WTC11 (cell line): ENCODE measurements around the gene CNTNAP2. TPM values are rescaled to one million over a fixed set of nuclear protein-coding genes. Genes with fewer than 3 reads are reported as not detected.
"Not testable (repeated sequence)": the region's sequence is repeated elsewhere in the genome, so short reads cannot be mapped to it uniquely, and the experiment has no call there.

Experiments
- ATAC-seq: fragments of 200-7000 bp; cut with Tn5 transposase; 2 replicates; pipeline ENCODE4 v1.10.0; 2021; ENCODE audit warnings: mild to moderate bottlenecking, moderate library complexity
- CTCF ChIA-PET: fragments of 300-600 bp; sonication (Branson Sonifier 250); formaldehyde crosslinking; loops from one replicate; lab custom pipeline; 2021; ENCODE audit warnings: antibody characterized with exemption; lab: Charles Lee
- POLR2A ChIA-PET: fragments of 350-600 bp; sonication (Branson Sonifier 250); formaldehyde crosslinking; loops from one replicate; lab custom pipeline; 2021; ENCODE audit warnings: antibody characterized with exemption; lab: Charles Lee
- DNase-seq: peaks from one replicate; pipeline ENCODE4 v3.0.0; 2021; ENCODE audit warnings: low spot score
- H3K27ac Mint-ChIP-seq: 2 replicates; pipeline ENCODE4 v1.8.0; 2021; ENCODE audit warnings: mixed read lengths
- H3K27me3 Mint-ChIP-seq: 2 replicates; pipeline ENCODE4 v1.8.0; 2021; ENCODE audit warnings: low read depth, mild to moderate bottlenecking, moderate library complexity, mixed read lengths
- H3K36me3 Mint-ChIP-seq: 2 replicates; pipeline ENCODE4 v1.8.0; 2021; ENCODE audit warnings: mixed read lengths
- H3K4me1 Mint-ChIP-seq: 2 replicates; pipeline ENCODE4 v1.8.0; 2022; ENCODE audit warnings: mixed read lengths
- H3K4me3 Mint-ChIP-seq: 2 replicates; pipeline ENCODE4 v1.8.0; 2021; ENCODE audit warnings: mild to moderate bottlenecking, moderate library complexity, mixed read lengths
- H3K9me3 Mint-ChIP-seq: 2 replicates; pipeline ENCODE4 v1.8.0; 2021; ENCODE audit warnings: mixed read lengths
- ATF1 ChIP-seq: sonication (generic); formaldehyde crosslinking; IDR thresholded peaks from 2 replicates; pipeline ENCODE4 v1.8.1; 2023; ENCODE audit warnings: mild to moderate bottlenecking, moderate library complexity, missing genetic modification reagents
- ATF3 ChIP-seq: sonication (generic); formaldehyde crosslinking; conservative IDR thresholded peaks from 2 replicates; pipeline ENCODE4 v1.8.1; 2022; ENCODE audit warnings: mild to moderate bottlenecking, missing genetic modification reagents
- CREM ChIP-seq: sonication (generic); formaldehyde crosslinking; IDR thresholded peaks from 2 replicates; pipeline ENCODE4 v1.8.1; 2022; ENCODE audit warnings: mild to moderate bottlenecking, missing genetic modification reagents, moderate library complexity
- E2F5 ChIP-seq: sonication (generic); formaldehyde crosslinking; IDR thresholded peaks from 2 replicates; pipeline ENCODE4 v1.8.1; 2022; ENCODE audit warnings: mild to moderate bottlenecking, moderate library complexity, missing genetic modification reagents
- ESRRA ChIP-seq: sonication (generic); formaldehyde crosslinking; IDR thresholded peaks from 2 replicates; pipeline ENCODE4 v1.8.1; 2022; ENCODE audit warnings: mild to moderate bottlenecking, missing genetic modification reagents, borderline replicate concordance
- ETV6 ChIP-seq: sonication (generic); formaldehyde crosslinking; IDR thresholded peaks from 2 replicates; pipeline ENCODE4 v1.8.1; 2022; ENCODE audit warnings: mild to moderate bottlenecking, missing genetic modification reagents
- FOXK1 ChIP-seq: sonication (generic); formaldehyde crosslinking; IDR thresholded peaks from 2 replicates; pipeline ENCODE4 v1.8.0; 2022; ENCODE audit warnings: mild to moderate bottlenecking, moderate library complexity, missing genetic modification reagents
- GABPB1 ChIP-seq: sonication (generic); formaldehyde crosslinking; IDR thresholded peaks from 2 replicates; pipeline ENCODE4 v1.8.1; 2023; ENCODE audit warnings: mild to moderate bottlenecking, missing genetic modification reagents
- JUN ChIP-seq: sonication (generic); formaldehyde crosslinking; IDR thresholded peaks from 2 replicates; pipeline ENCODE4 v1.8.0; 2023; ENCODE audit warnings: mild to moderate bottlenecking, missing genetic modification reagents
- NFATC4 ChIP-seq: fragments of 250-450 bp; sonication (Bioruptor Pico); IDR thresholded peaks from 2 replicates; pipeline ENCODE4 v1.9.0; 2021; ENCODE audit warnings: mild to moderate bottlenecking
- NFYB ChIP-seq: sonication (generic); formaldehyde crosslinking; conservative IDR thresholded peaks from 2 replicates; pipeline ENCODE4 v1.8.0; 2022; ENCODE audit warnings: low read depth, missing genetic modification reagents
- NR3C1 ChIP-seq: sonication (generic); formaldehyde crosslinking; conservative IDR thresholded peaks from 2 replicates; pipeline ENCODE4 v1.8.1; 2023; ENCODE audit warnings: low read depth, mild to moderate bottlenecking, missing genetic modification reagents
- RELA ChIP-seq: sonication (generic); formaldehyde crosslinking; IDR thresholded peaks from 2 replicates; pipeline ENCODE4 v1.8.1; 2022; ENCODE audit warnings: missing genetic modification reagents, mild to moderate bottlenecking, borderline replicate concordance
- SP1 ChIP-seq: sonication (generic); formaldehyde crosslinking; conservative IDR thresholded peaks from 2 replicates; pipeline ENCODE4 v1.8.1; 2022; ENCODE audit warnings: missing genetic modification reagents
- TEAD1 ChIP-seq: sonication (generic); formaldehyde crosslinking; IDR thresholded peaks from 2 replicates; pipeline ENCODE4 v1.8.0; 2022; ENCODE audit warnings: mild to moderate bottlenecking, missing genetic modification reagents
- TEAD4 ChIP-seq: sonication (generic); formaldehyde crosslinking; IDR thresholded peaks from 2 replicates; pipeline ENCODE4 v1.8.0; 2022; ENCODE audit warnings: mild to moderate bottlenecking, missing genetic modification reagents
- ZNF416 ChIP-seq: fragments of 250-450 bp; sonication (Bioruptor Pico); IDR thresholded peaks from 2 replicates; pipeline ENCODE4 v1.9.0; 2021; ENCODE audit warnings: mild to moderate bottlenecking, inconsistent platforms
- total RNA-seq: library from RNA; stranded (reverse); gene quantifications from 3 replicates; pipeline ENCODE4 v1.2.3, GENCODE V29; 2021
- TF ChIP-seq, protein P1 (sequence below): sonication (generic); formaldehyde crosslinking; IDR thresholded peaks from 2 replicates; pipeline ENCODE4 v1.8.0; 2022; ENCODE audit warnings: mild to moderate bottlenecking, missing genetic modification reagents
- TF ChIP-seq, protein P2 (sequence below): sonication (generic); formaldehyde crosslinking; IDR thresholded peaks from 2 replicates; pipeline ENCODE4 v1.8.1; 2023; ENCODE audit warnings: mild to moderate bottlenecking, missing genetic modification reagents, moderate library complexity
- TF ChIP-seq, protein P3 (sequence below): fragments of 250-450 bp; sonication (Bioruptor Pico); IDR thresholded peaks from 2 replicates; pipeline ENCODE4 v1.9.0; 2021; ENCODE audit warnings: moderate library complexity, mild to moderate bottlenecking, inconsistent platforms, borderline replicate concordance
- TF ChIP-seq, protein P4 (sequence below): sonication (generic); formaldehyde crosslinking; IDR thresholded peaks from 2 replicates; pipeline ENCODE4 v1.8.1; 2023; ENCODE audit warnings: mild to moderate bottlenecking, moderate library complexity, missing genetic modification reagents
- TF ChIP-seq, protein P5 (sequence below): sonication (generic); formaldehyde crosslinking; IDR thresholded peaks from 2 replicates; pipeline ENCODE4 v1.8.1; 2023; ENCODE audit warnings: mild to moderate bottlenecking, missing genetic modification reagents, moderate library complexity

CNTNAP2 gene
- total RNA-seq, 1 experiment from 2014 or later = 63.8 TPM

- Mint-ChIP-seq H3K9me3 (peaks cover 28% of the 10 kb centered on the region), H3K4me1 (no peaks in the 10 kb centered on the region), H3K36me3 (peaks cover 23% of the 10 kb centered on the region), H3K4me3 (no peak overlapping the region), H3K27me3 (peaks cover 7% of the 10 kb centered on the region), H3K27ac (no peak overlapping the region)
- DNase-seq = no peak
- ChIA-PET POLR2A (no interaction called here), CTCF (no interaction called here)
- no peak for ATAC-seq
- TF ChIP-seq TEAD4 (CRISPR knock-in tag) (no peak), NR3C1 (no peak)
- TF ChIP-seq, protein P1, sequence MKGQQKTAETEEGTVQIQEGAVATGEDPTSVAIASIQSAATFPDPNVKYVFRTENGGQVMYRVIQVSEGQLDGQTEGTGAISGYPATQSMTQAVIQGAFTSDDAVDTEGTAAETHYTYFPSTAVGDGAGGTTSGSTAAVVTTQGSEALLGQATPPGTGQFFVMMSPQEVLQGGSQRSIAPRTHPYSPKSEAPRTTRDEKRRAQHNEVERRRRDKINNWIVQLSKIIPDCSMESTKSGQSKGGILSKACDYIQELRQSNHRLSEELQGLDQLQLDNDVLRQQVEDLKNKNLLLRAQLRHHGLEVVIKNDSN (CRISPR knock-in tag) = no peak
- TF ChIP-seq, protein P2, sequence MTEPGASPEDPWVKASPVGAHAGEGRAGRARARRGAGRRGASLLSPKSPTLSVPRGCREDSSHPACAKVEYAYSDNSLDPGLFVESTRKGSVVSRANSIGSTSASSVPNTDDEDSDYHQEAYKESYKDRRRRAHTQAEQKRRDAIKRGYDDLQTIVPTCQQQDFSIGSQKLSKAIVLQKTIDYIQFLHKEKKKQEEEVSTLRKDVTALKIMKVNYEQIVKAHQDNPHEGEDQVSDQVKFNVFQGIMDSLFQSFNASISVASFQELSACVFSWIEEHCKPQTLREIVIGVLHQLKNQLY (CRISPR knock-in tag) = no peak
Measured at GRCh38 chr7:148447221-148447849, 2330.7 kb downstream of the CNTNAP2 start.

GRCh38 chr7:148451526-148451925 lies 2334.9 kb downstream of the CNTNAP2 start:
- H3K27ac Mint-ChIP-seq, ATAC-seq, POLR2A ChIA-PET, H3K36me3 Mint-ChIP-seq, H3K4me3 Mint-ChIP-seq, H3K27me3 Mint-ChIP-seq, CTCF ChIA-PET, DNase-seq, H3K4me1 Mint-ChIP-seq: not testable (repeated sequence)
- peaks cover 19% of the 10 kb centered on the region for H3K9me3 Mint-ChIP-seq

GRCh38 chr7:148456351-148456750 lies 2339.8 kb downstream of the CNTNAP2 start:
- no peaks in the 10 kb centered on the region for H3K36me3 Mint-ChIP-seq
- no peaks in the 10 kb centered on the region; the same call in 1 of the 2 replicates for H3K27me3 Mint-ChIP-seq
- H3K4me3 Mint-ChIP-seq = no peak overlapping the region
- CTCF ChIA-PET = interaction anchor here (1.0 kb wide), 2 partner anchors 24 to 191 kb away, joined by 3 read pairs; no protein-coding TSS in a partner anchor
- TF ChIP-seq JUN (CRISPR knock-in tag) (no peak), ETV6 (CRISPR knock-in tag) (no peak), TEAD1 (no peak), ATF1 (CRISPR knock-in tag) (no peak), FOXK1 (no peak), NFYB (CRISPR knock-in tag) (no peak), ATF3 (CRISPR knock-in tag) (no peak), NFATC4 (CRISPR knock-in tag) (no peak), ESRRA (CRISPR knock-in tag) (no peak), ZNF416 (CRISPR knock-in tag) (no peak), E2F5 (CRISPR knock-in tag) (no peak), SP1 (no peak), RELA (CRISPR knock-in tag) (no peak), CREM (CRISPR knock-in tag) (no peak), GABPB1 (CRISPR knock-in tag) (no peak)
- TF ChIP-seq, protein P3, sequence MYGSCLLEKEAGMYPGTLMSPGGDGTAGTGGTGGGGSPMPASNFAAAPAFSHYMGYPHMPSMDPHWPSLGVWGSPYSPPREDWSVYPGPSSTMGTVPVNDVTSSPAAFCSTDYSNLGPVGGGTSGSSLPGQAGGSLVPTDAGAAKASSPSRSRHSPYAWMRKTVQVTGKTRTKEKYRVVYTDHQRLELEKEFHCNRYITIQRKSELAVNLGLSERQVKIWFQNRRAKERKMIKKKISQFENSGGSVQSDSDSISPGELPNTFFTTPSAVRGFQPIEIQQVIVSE (CRISPR knock-in tag) = no peak
- TF ChIP-seq, protein P4, sequence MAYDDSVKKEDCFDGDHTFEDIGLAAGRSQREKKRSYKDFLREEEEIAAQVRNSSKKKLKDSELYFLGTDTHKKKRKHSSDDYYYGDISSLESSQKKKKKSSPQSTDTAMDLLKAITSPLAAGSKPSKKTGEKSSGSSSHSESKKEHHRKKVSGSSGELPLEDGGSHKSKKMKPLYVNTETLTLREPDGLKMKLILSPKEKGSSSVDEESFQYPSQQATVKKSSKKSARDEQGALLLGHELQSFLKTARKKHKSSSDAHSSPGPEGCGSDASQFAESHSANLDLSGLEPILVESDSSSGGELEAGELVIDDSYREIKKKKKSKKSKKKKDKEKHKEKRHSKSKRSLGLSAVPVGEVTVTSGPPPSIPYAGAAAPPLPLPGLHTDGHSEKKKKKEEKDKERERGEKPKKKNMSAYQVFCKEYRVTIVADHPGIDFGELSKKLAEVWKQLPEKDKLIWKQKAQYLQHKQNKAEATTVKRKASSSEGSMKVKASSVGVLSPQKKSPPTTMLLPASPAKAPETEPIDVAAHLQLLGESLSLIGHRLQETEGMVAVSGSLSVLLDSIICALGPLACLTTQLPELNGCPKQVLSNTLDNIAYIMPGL (CRISPR knock-in tag) = no peak
- TF ChIP-seq, protein P1 (CRISPR knock-in tag) = no peak
- TF ChIP-seq, protein P2 (CRISPR knock-in tag) = no peak
- TF ChIP-seq, protein P5, sequence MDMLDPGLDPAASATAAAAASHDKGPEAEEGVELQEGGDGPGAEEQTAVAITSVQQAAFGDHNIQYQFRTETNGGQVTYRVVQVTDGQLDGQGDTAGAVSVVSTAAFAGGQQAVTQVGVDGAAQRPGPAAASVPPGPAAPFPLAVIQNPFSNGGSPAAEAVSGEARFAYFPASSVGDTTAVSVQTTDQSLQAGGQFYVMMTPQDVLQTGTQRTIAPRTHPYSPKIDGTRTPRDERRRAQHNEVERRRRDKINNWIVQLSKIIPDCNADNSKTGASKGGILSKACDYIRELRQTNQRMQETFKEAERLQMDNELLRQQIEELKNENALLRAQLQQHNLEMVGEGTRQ (CRISPR knock-in tag) = no peak
- H3K9me3 Mint-ChIP-seq = 0 out of 2 replicates have a peak, but pooled peaks cover 5% of the 10 kb centered on the region
- ATAC-seq (no peak), DNase-seq (no peak)
- H3K4me1 Mint-ChIP-seq = peaks cover 7% of the 10 kb centered on the region; the same call in 1 of the 2 replicates
- H3K27ac Mint-ChIP-seq = no peak overlapping the region
- POLR2A ChIA-PET = no interaction called here
